Activated naive CD8-positive, alpha-beta T cell treated with anti-CD3 and anti-CD28 coated beads for 36 hours (primary cell): ENCODE results near the gene ZNF862. TPM values are rescaled to one million over a fixed set of nuclear protein-coding genes. Genes with fewer than 3 reads are reported as not detected.

Experiments
- total RNA-seq, 2 experiments: library from RNA; stranded (reverse); gene quantifications; one replicate each; pipeline ENCODE4 v1.2.3, GENCODE V29; 2021

ZNF862 gene
- total RNA-seq, 2 experiments from 2014 or later: 5.9 to 7.0 TPM

Other genes starting within 250 kb of the ZNF862 start
- gene ZNF467, start 64.8 kb upstream of the ZNF862 start, total RNA-seq: under 1 TPM; 0.21 to 0.22 TPM
- gene ATP6V0E2, start 35.6 kb downstream of the ZNF862 start, total RNA-seq: 10 to 100 TPM; 59.2 to 64.0 TPM